OCI-LY3 (cell line): ENCODE measurements around the gene BBS1.

Experiments used
- CTCF ChIP-seq: fragments of 200-600, 300-600 bp; sonication (generic); IDR thresholded peaks from 2 replicates; pipeline ENCODE4 v1.5.1; 2014; ENCODE audit warnings: antibody characterized with exemption, low read length, low read depth
- EZH2phosphoT487 ChIP-seq: fragments of 200-600 bp; shearing (Covaris generic); IDR thresholded peaks from 2 replicates; pipeline ENCODE4 v1.6.1; 2018; ENCODE audit warnings: antibody characterized with exemption, mixed run types, low read depth

DNA sequence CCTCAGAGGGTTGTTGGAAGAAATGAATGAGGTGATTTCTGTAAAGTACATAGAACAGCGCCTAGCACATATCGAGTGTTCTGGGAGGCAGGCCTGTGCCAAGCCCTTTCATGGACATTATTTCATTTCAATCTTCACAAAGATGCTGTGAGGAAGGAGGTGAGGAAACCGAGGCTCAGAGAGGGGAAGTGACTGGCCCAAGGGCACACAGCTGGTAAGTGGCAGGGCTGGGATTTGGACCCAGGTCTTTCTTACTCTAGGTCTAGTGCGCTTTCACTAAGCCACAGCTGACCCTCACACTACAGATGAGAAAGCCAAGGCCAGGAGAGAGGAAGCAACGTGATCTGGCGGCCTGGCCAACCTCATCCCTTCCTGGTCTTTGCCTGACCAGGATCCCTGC lies 41.7 kb upstream of the BBS1 start:
- TF ChIP-seq CTCF (no peak), EZH2phosphoT487 (no peak)
